HG02840 (cell line): Measurements from ENCODE around the gene IFIT2.

ENCODE experiments used
- ATAC-seq: cut with Tn5 transposase; IDR thresholded peaks from one replicate; pipeline ENCODE4 v1.9.1; 2021; ENCODE audit warnings: mild to moderate bottlenecking, moderate library complexity, moderate number of reproducible peaks; ENCODE audit not compliant: unreplicated experiment, low FRiP score

The IFIT2 gene

GRCh38 chr10:89355394-89355931, 53.6 kb downstream of the IFIT2 start:
- ATAC-seq, result no peak

GRCh38 chr10:89357096-89357495, 55.2 kb downstream of the IFIT2 start:
- ATAC-seq, result no peak

DNA sequence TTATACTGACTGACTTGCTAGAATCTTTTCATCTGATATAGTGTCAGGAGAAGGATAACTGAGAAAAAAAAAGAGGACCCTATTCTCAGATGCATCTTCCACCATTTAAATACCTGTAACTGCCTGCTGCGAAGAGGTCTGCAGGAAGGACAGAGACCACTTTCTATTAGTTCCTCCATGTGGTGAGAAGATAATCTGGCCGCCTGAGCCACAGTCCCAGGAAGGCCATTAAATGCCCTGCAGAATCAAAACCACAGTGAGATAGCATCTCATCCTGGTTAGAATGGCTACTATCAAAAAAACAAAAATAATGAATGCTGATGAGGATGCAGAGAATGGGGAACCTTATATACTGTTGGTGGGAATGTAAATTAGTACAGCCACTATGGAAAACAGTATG, 56.1 kb downstream of the IFIT2 start:
- ATAC-seq, result no peak
